ENCODE measurements around the gene PFKFB1. TPM values are rescaled to one million over a fixed set of nuclear protein-coding genes. Genes with fewer than 3 reads are reported as not detected.
A peak's percentile ranks its signal among the peaks of the same experiment; 100 is the strongest.

PFKFB1 gene
- total and polyA plus RNA-seq, 2 of the 13 experiments (the other 11 are each of a cell fraction or from before 2014, with no cell fraction given) = 1.5 to 2.9 TPM

- peak; percentile 18; the same call in 1 of the 2 replicates for TF ChIP-seq HNF1B (CRISPR knock-in tag; IDR thresholded peaks at IDR 0.05)
- TF ChIP-seq U2AF1 (optimal IDR thresholded peaks at IDR 0.05; ENCODE audit: low read depth, low read length) = no peak
- TF ChIP-seq HBP1 (CRISPR knock-in tag; IDR thresholded peaks at IDR 0.05; ENCODE audit: low read depth) = 0 out of 2 replicates have a peak, but pooled peaks have one; percentile 46
- TF ChIP-seq, protein P1, sequence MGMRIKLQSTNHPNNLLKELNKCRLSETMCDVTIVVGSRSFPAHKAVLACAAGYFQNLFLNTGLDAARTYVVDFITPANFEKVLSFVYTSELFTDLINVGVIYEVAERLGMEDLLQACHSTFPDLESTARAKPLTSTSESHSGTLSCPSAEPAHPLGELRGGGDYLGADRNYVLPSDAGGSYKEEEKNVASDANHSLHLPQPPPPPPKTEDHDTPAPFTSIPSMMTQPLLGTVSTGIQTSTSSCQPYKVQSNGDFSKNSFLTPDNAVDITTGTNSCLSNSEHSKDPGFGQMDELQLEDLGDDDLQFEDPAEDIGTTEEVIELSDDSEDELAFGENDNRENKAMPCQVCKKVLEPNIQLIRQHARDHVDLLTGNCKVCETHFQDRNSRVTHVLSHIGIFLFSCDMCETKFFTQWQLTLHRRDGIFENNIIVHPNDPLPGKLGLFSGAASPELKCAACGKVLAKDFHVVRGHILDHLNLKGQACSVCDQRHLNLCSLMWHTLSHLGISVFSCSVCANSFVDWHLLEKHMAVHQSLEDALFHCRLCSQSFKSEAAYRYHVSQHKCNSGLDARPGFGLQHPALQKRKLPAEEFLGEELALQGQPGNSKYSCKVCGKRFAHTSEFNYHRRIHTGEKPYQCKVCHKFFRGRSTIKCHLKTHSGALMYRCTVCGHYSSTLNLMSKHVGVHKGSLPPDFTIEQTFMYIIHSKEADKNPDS (CRISPR knock-in tag; IDR thresholded peaks at IDR 0.05) = no peak
- TF ChIP-seq, protein P2, sequence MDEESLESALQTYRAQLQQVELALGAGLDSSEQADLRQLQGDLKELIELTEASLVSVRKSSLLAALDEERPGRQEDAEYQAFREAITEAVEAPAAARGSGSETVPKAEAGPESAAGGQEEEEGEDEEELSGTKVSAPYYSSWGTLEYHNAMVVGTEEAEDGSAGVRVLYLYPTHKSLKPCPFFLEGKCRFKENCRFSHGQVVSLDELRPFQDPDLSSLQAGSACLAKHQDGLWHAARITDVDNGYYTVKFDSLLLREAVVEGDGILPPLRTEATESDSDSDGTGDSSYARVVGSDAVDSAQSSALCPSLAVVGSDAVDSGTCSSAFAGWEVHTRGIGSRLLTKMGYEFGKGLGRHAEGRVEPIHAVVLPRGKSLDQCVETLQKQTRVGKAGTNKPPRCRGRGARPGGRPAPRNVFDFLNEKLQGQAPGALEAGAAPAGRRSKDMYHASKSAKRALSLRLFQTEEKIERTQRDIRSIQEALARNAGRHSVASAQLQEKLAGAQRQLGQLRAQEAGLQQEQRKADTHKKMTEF (CRISPR knock-in tag; IDR thresholded peaks at IDR 0.05) = no peak
- TF ChIP-seq, protein P3, sequence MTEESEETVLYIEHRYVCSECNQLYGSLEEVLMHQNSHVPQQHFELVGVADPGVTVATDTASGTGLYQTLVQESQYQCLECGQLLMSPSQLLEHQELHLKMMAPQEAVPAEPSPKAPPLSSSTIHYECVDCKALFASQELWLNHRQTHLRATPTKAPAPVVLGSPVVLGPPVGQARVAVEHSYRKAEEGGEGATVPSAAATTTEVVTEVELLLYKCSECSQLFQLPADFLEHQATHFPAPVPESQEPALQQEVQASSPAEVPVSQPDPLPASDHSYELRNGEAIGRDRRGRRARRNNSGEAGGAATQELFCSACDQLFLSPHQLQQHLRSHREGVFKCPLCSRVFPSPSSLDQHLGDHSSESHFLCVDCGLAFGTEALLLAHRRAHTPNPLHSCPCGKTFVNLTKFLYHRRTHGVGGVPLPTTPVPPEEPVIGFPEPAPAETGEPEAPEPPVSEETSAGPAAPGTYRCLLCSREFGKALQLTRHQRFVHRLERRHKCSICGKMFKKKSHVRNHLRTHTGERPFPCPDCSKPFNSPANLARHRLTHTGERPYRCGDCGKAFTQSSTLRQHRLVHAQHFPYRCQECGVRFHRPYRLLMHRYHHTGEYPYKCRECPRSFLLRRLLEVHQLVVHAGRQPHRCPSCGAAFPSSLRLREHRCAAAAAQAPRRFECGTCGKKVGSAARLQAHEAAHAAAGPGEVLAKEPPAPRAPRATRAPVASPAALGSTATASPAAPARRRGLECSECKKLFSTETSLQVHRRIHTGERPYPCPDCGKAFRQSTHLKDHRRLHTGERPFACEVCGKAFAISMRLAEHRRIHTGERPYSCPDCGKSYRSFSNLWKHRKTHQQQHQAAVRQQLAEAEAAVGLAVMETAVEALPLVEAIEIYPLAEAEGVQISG (CRISPR knock-in tag; IDR thresholded peaks at IDR 0.05) = 0 out of 2 replicates have a peak, but pooled peaks have one; percentile 7
- no peak for TF ChIP-seq ZNF782 (CRISPR knock-in tag; IDR thresholded peaks at IDR 0.05; ENCODE audit: borderline replicate concordance)
- TF ChIP-seq HDAC1 (CRISPR knock-in tag; IDR thresholded peaks at IDR 0.05) = peak; percentile 72
- TF ChIP-seq GMEB1 (CRISPR knock-in tag; IDR thresholded peaks at IDR 0.05; ENCODE audit: borderline replicate concordance) = peak; percentile 95
- peak; percentile 99 for TF ChIP-seq MYPOP (CRISPR knock-in tag; IDR thresholded peaks at IDR 0.05)
- TF ChIP-seq RBFOX2 (IDR thresholded peaks at IDR 0.05; ENCODE audit: low read depth, low read length) = peak; percentile 80
- TF ChIP-seq YEATS2 (CRISPR knock-in tag; IDR thresholded peaks at IDR 0.05; ENCODE audit: borderline replicate concordance) = peak; percentile 53; the same call in 1 of the 2 replicates
- TF ChIP-seq ZMYM2 (CRISPR knock-in tag; IDR thresholded peaks at IDR 0.05) = no peak
- TF ChIP-seq HHEX (CRISPR knock-in tag; IDR thresholded peaks at IDR 0.05) = no peak
- TF ChIP-seq DMAP1 (CRISPR knock-in tag; IDR thresholded peaks at IDR 0.05) = no peak; the same call in 1 of the 2 replicates
Measured at GRCh38 chrX:54999717-55000598, 6.0 kb upstream of the PFKFB1 start, which contains the start of gene APEX2 (continued).

Measured in HepG2 (cell line).